Right kidney (tissue), 9 donors: Measurements from ENCODE around the gene NAE1.
"Not testable (repeated sequence)": the region's sequence is repeated elsewhere in the genome, so short reads cannot be mapped to it uniquely, and the experiment has no call there.

ENCODE experiments used
- DNase-seq: peaks from one replicate; pipeline ENCODE4 v3.0.0-alpha.2; 2016
- long read RNA-seq, 8 donors: transcript quantifications; one replicate each; lab custom pipeline, GENCODE V29; 2026

Gene NAE1
- long read RNA-seq, donor 1, transcript NAE1-201 (20 exons, 1,837 nt) = major isoform, 11 of 38 reads
- long read RNA-seq, donor 1, partial matches to known transcripts = 21 of 38 reads
- long read RNA-seq, donor 1, other reads (novel, unspliced or antisense) = 0 of 38 reads
- long read RNA-seq, donor 2, transcript NAE1-201 (20 exons, 1,837 nt) = major isoform, 6 of 16 reads
- long read RNA-seq, donor 2, partial matches to known transcripts = 8 of 16 reads
- long read RNA-seq, donor 2, other reads (novel, unspliced or antisense) = 0 of 16 reads
- long read RNA-seq, donor 3, partial matches to known transcripts = 0 of 4 reads
- long read RNA-seq, donor 3, other reads (novel, unspliced or antisense) = 0 of 4 reads
- long read RNA-seq, donor 4, transcript NAE1-201 (20 exons, 1,837 nt) = major isoform, 9 of 27 reads
- long read RNA-seq, donor 4, partial matches to known transcripts = 14 of 27 reads
- long read RNA-seq, donor 4, other reads (novel, unspliced or antisense) = 0 of 27 reads
- long read RNA-seq, donor 5, transcript NAE1-201 (20 exons, 1,837 nt) = major isoform, 20 of 40 reads
- long read RNA-seq, donor 5, partial matches to known transcripts = 16 of 40 reads
- long read RNA-seq, donor 5, other reads (novel, unspliced or antisense) = 0 of 40 reads
- long read RNA-seq, donor 6, transcript NAE1-201 (20 exons, 1,837 nt) = major isoform, 6 of 12 reads
- long read RNA-seq, donor 6, partial matches to known transcripts = 5 of 12 reads
- long read RNA-seq, donor 6, other reads (novel, unspliced or antisense) = 0 of 12 reads
- long read RNA-seq, donor 7 = 0 reads
- long read RNA-seq, donor 8, transcript NAE1-201 (20 exons, 1,837 nt) = major isoform, 13 of 21 reads
- long read RNA-seq, donor 8, partial matches to known transcripts = 5 of 21 reads
- long read RNA-seq, donor 8, other reads (novel, unspliced or antisense) = 0 of 21 reads

- peak; percentile 100 for DNase-seq
Observed at GRCh38 chr16:66830422-66831404, at the start of gene NAE1. NAE1 (minus strand) TSS chr16:66830976; CDS start chr16:66830899, 77 bp downstream.

- no peak for DNase-seq
Observed at GRCh38 chr16:66878067-66878466, 47.3 kb upstream of the NAE1 start.

GRCh38 chr16:66874079-66874775 is 43.5 kb upstream of the NAE1 start:
- DNase-seq = no peak

- DNase-seq = no peak
Observed at GRCh38 chr16:66873685-66874055, 42.9 kb upstream of the NAE1 start.

- peak; percentile 78 for DNase-seq
Observed at GRCh38 chr16:66872943-66873684, 42.3 kb upstream of the NAE1 start.

- no peak for DNase-seq
Observed at GRCh38 chr16:66872559-66872942, 41.8 kb upstream of the NAE1 start.

GRCh38 chr16:66871840-66872239 is 41.1 kb upstream of the NAE1 start:
- no peak for DNase-seq

GRCh38 chr16:66871363-66871762 is 40.6 kb upstream of the NAE1 start:
- not testable (repeated sequence) for DNase-seq

GRCh38 chr16:66869424-66869823 is 38.6 kb upstream of the NAE1 start:
- DNase-seq = no peak

GRCh38 chr16:66863707-66864106 is 32.9 kb upstream of the NAE1 start:
- DNase-seq = no peak

- no peak for DNase-seq
Observed at GRCh38 chr16:66862023-66862520, 31.3 kb upstream of the NAE1 start.

- no peak for DNase-seq
Observed at GRCh38 chr16:66859397-66860068, 28.8 kb upstream of the NAE1 start.

GRCh38 chr16:66858740-66859396 is 28.1 kb upstream of the NAE1 start:
- no peak for DNase-seq

GRCh38 chr16:66857437-66857836 is 26.7 kb upstream of the NAE1 start:
- no peak for DNase-seq

- DNase-seq = no peak
Observed at GRCh38 chr16:66856801-66857200, 26.0 kb upstream of the NAE1 start.

GRCh38 chr16:66856184-66856730 is 25.5 kb upstream of the NAE1 start:
- no peak for DNase-seq

- no peak for DNase-seq
Observed at GRCh38 chr16:66853261-66854139, 22.7 kb upstream of the NAE1 start.
